Measurements from ENCODE around the gene SPEN. TPM values are rescaled to one million over a fixed set of nuclear protein-coding genes. Genes with fewer than 3 reads are reported as not detected.

SPEN gene
- total and polyA plus RNA-seq, 3 experiments from 2014 or later = 35.6 to 66.3 (median 63.1) TPM

- Mint-ChIP-seq H3K4me1 (peaks cover 58 to 78% (median 69%) of the 10 kb centered on the region in 3 donors), H3K9me3 (no peaks in the 10 kb centered on the region), H3K36me3 (peaks cover 0 to 44% (median 4%) of the 10 kb centered on the region in 3 donors), H3K27ac (peak overlapping the region; percentile 92 to 99 (median 97)), H3K27me3 (peaks cover 0 to 2% of the 10 kb centered on the region in 2 donors), H3K4me3 (peak overlapping the region; percentile 66 to 88 (median 80))
- Histone ChIP-seq H3K4me1 (ENCODE audit: insufficient read depth, low read length) (peaks cover 50% of the 10 kb centered on the region), H3K36me3 (ENCODE audit: insufficient read depth, low read length) (peaks cover 7% of the 10 kb centered on the region), H3K4me3 (ENCODE audit: low read length) (peak overlapping the region; percentile 38), H3K27ac (ENCODE audit: low read depth, low read length) (peak overlapping the region; percentile 87), H3K9me3 (ENCODE audit: low read length) (no peaks in the 10 kb centered on the region), H3K27me3 (ENCODE audit: insufficient read depth, low read length, poor library complexity, severe bottlenecking) (no peaks in the 10 kb centered on the region)
- POLR2A ChIA-PET = interaction anchor here (0.6 to 1.7 kb wide), 3 partner anchors 27 to 126 kb away, joined by 4 to 8 read pairs (median 5); partner anchors contain the start of gene SPEN
- CTCF ChIA-PET = interaction anchor here (0.6 to 2.6 kb wide), 4 partner anchors 25 to 686 kb away, joined by 3 to 5 read pairs (median 4); no protein-coding TSS in a partner anchor
- DNase-seq = peak; percentile 54 to 97 (median 95)
Observed at GRCh38 chr1:15949453-15950245, 102.1 kb downstream of the SPEN start.

- peak overlapping the region; percentile 87 for H3K27ac ChIP-seq (ENCODE audit: low read depth, low read length)
- H3K27me3 ChIP-seq (ENCODE audit: insufficient read depth, low read length, poor library complexity, severe bottlenecking) = no peaks in the 10 kb centered on the region
Observed at GRCh38 chr1:15950302-15950701, 102.8 kb downstream of the SPEN start.

GRCh38 chr1:15950763-15951295 is 103.3 kb downstream of the SPEN start:
- Histone ChIP-seq H3K4me3 (ENCODE audit: low read length) (no peak overlapping the region), H3K4me1 (ENCODE audit: insufficient read depth, low read length) (peaks cover 52% of the 10 kb centered on the region), H3K27me3 (ENCODE audit: insufficient read depth, low read length, poor library complexity, severe bottlenecking) (no peaks in the 10 kb centered on the region), H3K27ac (ENCODE audit: low read depth, low read length) (peak overlapping the region; percentile 87), H3K9me3 (ENCODE audit: low read length) (no peaks in the 10 kb centered on the region), H3K36me3 (ENCODE audit: insufficient read depth, low read length) (peaks cover 7% of the 10 kb centered on the region)
- Mint-ChIP-seq H3K9me3 (no peaks in the 10 kb centered on the region), H3K4me3 (peak overlapping the region in 6 of 7 donors; percentile 9 to 80 (median 64)), H3K4me1 (peaks cover 61 to 86% (median 74%) of the 10 kb centered on the region in 3 donors), H3K27me3 (peaks cover 0 to 2% of the 10 kb centered on the region in 2 donors), H3K36me3 (peaks cover 0 to 36% (median 4%) of the 10 kb centered on the region in 3 donors), H3K27ac (peak overlapping the region; percentile 92 to 99 (median 97))
- DNase-seq = peak in 4 of 5 donors; percentile 35 to 85 (median 64)
- ChIA-PET CTCF (interaction anchor here (1.2 to 2.6 kb wide), 3 partner anchors 24 to 155 kb away, joined by 3 to 5 read pairs (median 5); no protein-coding TSS in a partner anchor), POLR2A (interaction anchor here (1.5 kb wide), 1 partner anchor 25 kb away, joined by 4 read pairs; the partner anchor contains the start of gene ZBTB17)

More at GRCh38 chr1:15950302-15950701, 102.8 kb downstream of the SPEN start:
- POLR2A ChIA-PET = interaction anchor here (0.6 to 1.7 kb wide), 3 partner anchors 26 to 127 kb away, joined by 4 to 5 read pairs (median 4); partner anchors contain the start of gene ZBTB17
- Mint-ChIP-seq H3K4me3 (peak overlapping the region in 6 of 7 donors; percentile 74 to 88 (median 80)), H3K36me3 (peaks cover 0 to 39% (median 4%) of the 10 kb centered on the region in 3 donors), H3K27me3 (peaks cover 0 to 2% of the 10 kb centered on the region in 2 donors), H3K27ac (peak overlapping the region; percentile 92 to 99 (median 97)), H3K9me3 (no peaks in the 10 kb centered on the region), H3K4me1 (peaks cover 61 to 81% (median 71%) of the 10 kb centered on the region in 3 donors)
- Histone ChIP-seq H3K9me3 (ENCODE audit: low read length) (no peaks in the 10 kb centered on the region), H3K4me3 (ENCODE audit: low read length) (peak overlapping the region; percentile 38), H3K4me1 (ENCODE audit: insufficient read depth, low read length) (peaks cover 50% of the 10 kb centered on the region), H3K36me3 (ENCODE audit: insufficient read depth, low read length) (peaks cover 7% of the 10 kb centered on the region)
- CTCF ChIA-PET = interaction anchor here (1.2 to 2.6 kb wide), 2 partner anchors 24 to 155 kb away, joined by 3 to 5 read pairs; no protein-coding TSS in a partner anchor
- DNase-seq = peak in 1 of 5 donors; percentile 23

- POLR2A ChIA-PET = interaction anchor here (1.5 kb wide), 1 partner anchor 25 kb away, joined by 4 read pairs; the partner anchor contains the start of gene ZBTB17
- H3K27ac ChIP-seq (ENCODE audit: low read depth, low read length) = peak overlapping the region; percentile 87
- peak overlapping the region in 1 of 7 donors; percentile 80 for H3K4me3 Mint-ChIP-seq
Observed at GRCh38 chr1:15951341-15952153, 104.0 kb downstream of the SPEN start.

GRCh38 chr1:15952317-15953258 is 105.1 kb downstream of the SPEN start:
- POLR2A ChIA-PET = no interaction called here
- CTCF ChIA-PET = interaction anchor here (1.5 kb wide), 1 partner anchor 119 kb away, joined by 5 read pairs; no protein-coding TSS in a partner anchor

More at GRCh38 chr1:15951341-15952153, 104.0 kb downstream of the SPEN start:
- peak in 4 of 5 donors; percentile 36 to 63 (median 40) for DNase-seq
- Histone ChIP-seq H3K4me1 (ENCODE audit: insufficient read depth, low read length) (peaks cover 59% of the 10 kb centered on the region), H3K36me3 (ENCODE audit: insufficient read depth, low read length) (peaks cover 3% of the 10 kb centered on the region), H3K4me3 (ENCODE audit: low read length) (no peak overlapping the region), H3K9me3 (ENCODE audit: low read length) (no peaks in the 10 kb centered on the region), H3K27me3 (ENCODE audit: insufficient read depth, low read length, poor library complexity, severe bottlenecking) (no peaks in the 10 kb centered on the region)
- Mint-ChIP-seq H3K9me3 (no peaks in the 10 kb centered on the region), H3K27ac (peak overlapping the region; percentile 92 to 99 (median 97)), H3K4me1 (peaks cover 68 to 90% (median 81%) of the 10 kb centered on the region in 3 donors), H3K27me3 (peaks cover 0 to 2% of the 10 kb centered on the region in 2 donors), H3K36me3 (peaks cover 0 to 30% (median 1%) of the 10 kb centered on the region in 3 donors)
- CTCF ChIA-PET = interaction anchor here (1.2 to 2.6 kb wide), 3 partner anchors 23 to 156 kb away, joined by 3 to 5 read pairs (median 5); no protein-coding TSS in a partner anchor

GRCh38 chr1:15953294-15953771 is 105.8 kb downstream of the SPEN start:
- DNase-seq = no peak
- POLR2A ChIA-PET = interaction anchor here (0.5 kb wide), 1 partner anchor 43 kb away, joined by 3 read pairs; no protein-coding TSS in a partner anchor

More at GRCh38 chr1:15952317-15953258, 105.1 kb downstream of the SPEN start:
- H3K9me3 ChIP-seq (ENCODE audit: low read length) = no peaks in the 10 kb centered on the region
- no peaks in the 10 kb centered on the region for H3K27me3 ChIP-seq (ENCODE audit: insufficient read depth, low read length, poor library complexity, severe bottlenecking)
- Mint-ChIP-seq H3K4me1 (peaks cover 71 to 90% (median 86%) of the 10 kb centered on the region in 3 donors), H3K27ac (peak overlapping the region; percentile 51 to 99 (median 97)), H3K9me3 (no peaks in the 10 kb centered on the region), H3K4me3 (peak overlapping the region in 1 of 7 donors; percentile 72), H3K36me3 (peaks cover 0 to 27% (median 2%) of the 10 kb centered on the region in 3 donors), H3K27me3 (peaks cover 0 to 2% of the 10 kb centered on the region in 2 donors)
- peak in 1 of 5 donors; percentile 39 for DNase-seq
- H3K36me3 ChIP-seq (ENCODE audit: insufficient read depth, low read length) = no peaks in the 10 kb centered on the region
- H3K4me3 ChIP-seq (ENCODE audit: low read length) = no peak overlapping the region
- H3K27ac ChIP-seq (ENCODE audit: low read depth, low read length) = peak overlapping the region; percentile 87
- peaks cover 60% of the 10 kb centered on the region for H3K4me1 ChIP-seq (ENCODE audit: insufficient read depth, low read length)

More at GRCh38 chr1:15953294-15953771, 105.8 kb downstream of the SPEN start:
- Mint-ChIP-seq H3K9me3 (no peaks in the 10 kb centered on the region), H3K4me1 (peaks cover 69 to 89% (median 83%) of the 10 kb centered on the region in 3 donors), H3K27me3 (peaks cover 0 to 2% of the 10 kb centered on the region in 2 donors), H3K36me3 (peaks cover 0 to 27% (median 2%) of the 10 kb centered on the region in 3 donors), H3K27ac (peak overlapping the region in 5 of 8 donors; percentile 11 to 78 (median 66)), H3K4me3 (no peak overlapping the region)
- H3K27ac ChIP-seq (ENCODE audit: low read depth, low read length) = peak overlapping the region; percentile 87
- no peaks in the 10 kb centered on the region for H3K9me3 ChIP-seq (ENCODE audit: low read length)
- CTCF ChIA-PET = interaction anchor here (1.5 kb wide), 1 partner anchor 42 kb away, joined by 3 read pairs; no protein-coding TSS in a partner anchor
- no peak overlapping the region for H3K4me3 ChIP-seq (ENCODE audit: low read length)
- H3K4me1 ChIP-seq (ENCODE audit: insufficient read depth, low read length) = peaks cover 60% of the 10 kb centered on the region
- no peaks in the 10 kb centered on the region for H3K36me3 ChIP-seq (ENCODE audit: insufficient read depth, low read length)
- no peaks in the 10 kb centered on the region for H3K27me3 ChIP-seq (ENCODE audit: insufficient read depth, low read length, poor library complexity, severe bottlenecking)

Measured in CD8-positive, alpha-beta memory T cell (primary cell).